Neural cell (in vitro differentiated cells): ENCODE results near the gene LINC00237. TPM values are rescaled to one million over a fixed set of nuclear protein-coding genes. Genes with fewer than 3 reads are reported as not detected.

ENCODE experiments used
- H2AFZ ChIP-seq: fragments of 200-600, 300-800 bp; sonication (generic), shearing (Covaris generic); 2 replicates; pipeline ENCODE4 v1.6.0; 2014; ENCODE audit warnings: low read depth, mild to moderate bottlenecking, antibody characterized with exemption, low read length, moderate library complexity
- H3F3A ChIP-seq: fragments of 200-600 bp; shearing (Covaris generic); 2 replicates; pipeline ENCODE4 v1.6.1; 2016; ENCODE audit warnings: mild to moderate bottlenecking, moderate library complexity, mixed read lengths, antibody characterized with exemption, low read length; ENCODE audit not compliant: insufficient read depth, poor library complexity, severe bottlenecking
- H3K27ac ChIP-seq: fragments of 200-600, 300-800 bp; sonication (generic), shearing (Covaris generic); 2 replicates; pipeline ENCODE4 v1.5.1; 2014; ENCODE audit warnings: mild to moderate bottlenecking, low read length, moderate library complexity
- H3K27me3 ChIP-seq: fragments of 300-800, 200-600 bp; sonication (generic), shearing (Covaris generic); 2 replicates; pipeline ENCODE4 v1.6.0; 2014; ENCODE audit warnings: mild to moderate bottlenecking, low read depth, low read length, moderate library complexity; ENCODE audit not compliant: insufficient read depth
- H3K36me3 ChIP-seq: fragments of 300-800, 200-600 bp; sonication (generic), shearing (Covaris generic); 2 replicates; pipeline ENCODE4 v1.5.1; 2014; ENCODE audit warnings: mild to moderate bottlenecking, antibody characterized with exemption, low read length, moderate library complexity; ENCODE audit not compliant: insufficient read depth
- H3K4me2 ChIP-seq: fragments of 300-800, 200-600 bp; sonication (generic), shearing (Covaris generic); 2 replicates; pipeline ENCODE4 v1.6.0; 2014; ENCODE audit warnings: mild to moderate bottlenecking, low read length
- H3K4me3 ChIP-seq: fragments of 300-800, 200-600 bp; sonication (generic), shearing (Covaris generic); 2 replicates; pipeline ENCODE4 v1.5.1; 2014; ENCODE audit warnings: mild to moderate bottlenecking, low read length, moderate library complexity
- H3K79me2 ChIP-seq: fragments of 200-600 bp; shearing (Covaris generic); replicated peaks from 2 replicates; pipeline ENCODE4 v1.6.0; 2014; ENCODE audit warnings: mild to moderate bottlenecking, low read length, moderate library complexity; ENCODE audit not compliant: insufficient read depth
- H3K9ac ChIP-seq: fragments of 300-800, 200-600 bp; sonication (generic), shearing (Covaris generic); 2 replicates; pipeline ENCODE4 v1.6.1; 2016; ENCODE audit warnings: mild to moderate bottlenecking, low read length, mixed read lengths
- H3K9me2 ChIP-seq: fragments of 200-600 bp; shearing (Covaris generic); 2 replicates; pipeline ENCODE4 v1.6.1; 2016; ENCODE audit warnings: mild to moderate bottlenecking, low read length, mixed read lengths; ENCODE audit not compliant: insufficient read depth
- H3K9me3 ChIP-seq: fragments of 200-600, 300-800 bp; sonication (generic), shearing (Covaris generic); 2 replicates; pipeline ENCODE4 v1.6.1; 2016; ENCODE audit warnings: mild to moderate bottlenecking, mixed run types, low read length, moderate library complexity, mixed read lengths
- H4K20me1 ChIP-seq: fragments of 200-600 bp; shearing (Covaris generic); 2 replicates; pipeline ENCODE4 v1.6.1; 2016; ENCODE audit warnings: mild to moderate bottlenecking, mixed run types; ENCODE audit not compliant: insufficient read depth
- EP300 ChIP-seq: fragments of 450-650 bp; conservative IDR thresholded peaks from 2 replicates; pipeline ENCODE4 v1.6.1; 2014; ENCODE audit warnings: antibody characterized with exemption, mild to moderate bottlenecking, moderate library complexity; ENCODE audit not compliant: poor library complexity, severe bottlenecking
- EZH2 ChIP-seq: fragments of 200-600, 300-800 bp; shearing (Covaris generic), sonication (generic); IDR thresholded peaks from 2 replicates; pipeline ENCODE4 v1.6.1; 2014; ENCODE audit warnings: antibody characterized with exemption, low read length, borderline replicate concordance, mild to moderate bottlenecking; ENCODE audit not compliant: insufficient read depth, poor library complexity, severe bottlenecking
- MXI1 ChIP-seq: fragments of 450-650 bp; conservative IDR thresholded peaks from 2 replicates; pipeline ENCODE4 v1.6.1; 2014; ENCODE audit warnings: antibody characterized with exemption, mild to moderate bottlenecking; ENCODE audit not compliant: poor library complexity, severe bottlenecking
- POLR2AphosphoS5 ChIP-seq: IDR thresholded peaks from 2 replicates; pipeline ENCODE4 v1.6.1; 2012
- RAD21 ChIP-seq: fragments of 450-650 bp; conservative IDR thresholded peaks from 2 replicates; pipeline ENCODE4 v1.6.1; 2014; ENCODE audit warnings: antibody characterized with exemption, mild to moderate bottlenecking, moderate library complexity
- SMC3 ChIP-seq: fragments of 450-650 bp; conservative IDR thresholded peaks from 2 replicates; pipeline ENCODE4 v1.6.1; 2014; ENCODE audit warnings: antibody characterized with exemption, mild to moderate bottlenecking, moderate library complexity; ENCODE audit not compliant: poor library complexity
- TAF1 ChIP-seq: IDR thresholded peaks from 2 replicates; pipeline ENCODE4 v1.6.1; 2012; ENCODE audit warnings: low read depth
- polyA plus RNA-seq: library from polyadenylated mRNA; depleted of rRNA; stranded (reverse); fragments of >200 nt; gene quantifications from 2 replicates; pipeline ENCODE4 v1.2.3, GENCODE V29; 2014
- TF ChIP-seq, protein P1 (sequence below): fragments of 450-650 bp; IDR thresholded peaks from 2 replicates; pipeline ENCODE4 v1.5.1; 2014; ENCODE audit warnings: antibody characterized with exemption, mild to moderate bottlenecking, moderate library complexity; ENCODE audit not compliant: poor library complexity, severe bottlenecking
- TF ChIP-seq, protein P2 (sequence below): IDR thresholded peaks from 2 replicates; pipeline ENCODE4 v1.6.1; 2012; ENCODE audit warnings: borderline replicate concordance

The LINC00237 gene
- polyA plus RNA-seq, 1 donor from 2014 or later = not detected

DNA sequence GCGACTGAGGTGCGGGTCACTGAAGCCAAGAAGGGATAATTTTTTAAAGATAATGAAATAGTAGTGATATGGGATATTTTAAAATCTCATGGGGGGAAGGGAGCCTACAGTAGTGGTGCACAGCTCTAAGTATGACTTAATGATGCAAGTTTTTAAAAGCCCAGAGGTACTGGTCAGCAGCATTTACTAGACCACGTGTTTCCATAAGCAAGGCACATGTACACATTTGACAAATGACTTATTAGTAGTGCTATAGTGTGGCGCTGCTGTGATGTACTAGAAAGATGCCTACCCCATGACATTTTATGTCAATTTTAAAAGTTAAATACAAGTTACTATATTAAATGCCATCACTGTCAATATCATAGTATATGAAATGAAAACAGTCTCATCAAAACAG is 7.5 kb upstream of the LINC00237 start:
- no peak overlapping the region for H3K9ac ChIP-seq
- no peaks in the 10 kb centered on the region for H3K9me3 ChIP-seq
- H3K4me3 ChIP-seq = no peak overlapping the region
- H4K20me1 ChIP-seq = no peaks in the 10 kb centered on the region
- no peaks in the 10 kb centered on the region for H3K79me2 ChIP-seq
- H3K4me2 ChIP-seq = no peak overlapping the region
- H3K27ac ChIP-seq = no peak overlapping the region
- no peaks in the 10 kb centered on the region for H3K9me2 ChIP-seq
- no peaks in the 10 kb centered on the region for H3F3A ChIP-seq
- no peaks in the 10 kb centered on the region for H3K36me3 ChIP-seq
- no peak for TF ChIP-seq POLR2AphosphoS5
- H2AFZ ChIP-seq = no peak overlapping the region
- H3K27me3 ChIP-seq = peaks cover 45% of the 10 kb centered on the region

DNA sequence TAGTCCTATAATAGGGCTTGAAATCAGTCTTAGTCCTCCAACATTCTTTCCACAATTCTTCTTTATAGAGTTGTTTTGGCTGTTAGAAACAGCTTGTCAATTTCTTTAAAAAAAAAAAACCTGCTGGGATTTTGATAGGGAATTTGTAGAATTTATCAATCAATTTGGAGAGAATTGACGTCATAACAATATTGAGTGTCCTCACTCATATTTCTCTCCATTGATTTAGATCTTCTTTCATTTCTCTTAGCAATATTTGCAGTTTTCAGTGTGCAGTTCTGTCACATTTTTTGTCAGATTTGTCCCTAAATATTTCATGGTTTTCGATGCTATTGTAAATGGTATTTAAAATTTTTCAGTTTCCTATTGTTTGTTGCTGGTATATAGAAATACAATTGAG is 5.3 kb upstream of the LINC00237 start:
- no peaks in the 10 kb centered on the region for H4K20me1 ChIP-seq
- H3K36me3 ChIP-seq = no peaks in the 10 kb centered on the region
- H2AFZ ChIP-seq = no peak overlapping the region
- no peaks in the 10 kb centered on the region for H3K9me3 ChIP-seq
- H3K27me3 ChIP-seq = peaks cover 68% of the 10 kb centered on the region
- H3K79me2 ChIP-seq = no peaks in the 10 kb centered on the region
- H3F3A ChIP-seq = no peaks in the 10 kb centered on the region
- H3K27ac ChIP-seq = no peak overlapping the region
- H3K9ac ChIP-seq = no peak overlapping the region
- H3K9me2 ChIP-seq = no peaks in the 10 kb centered on the region
- TF ChIP-seq, protein P1, sequence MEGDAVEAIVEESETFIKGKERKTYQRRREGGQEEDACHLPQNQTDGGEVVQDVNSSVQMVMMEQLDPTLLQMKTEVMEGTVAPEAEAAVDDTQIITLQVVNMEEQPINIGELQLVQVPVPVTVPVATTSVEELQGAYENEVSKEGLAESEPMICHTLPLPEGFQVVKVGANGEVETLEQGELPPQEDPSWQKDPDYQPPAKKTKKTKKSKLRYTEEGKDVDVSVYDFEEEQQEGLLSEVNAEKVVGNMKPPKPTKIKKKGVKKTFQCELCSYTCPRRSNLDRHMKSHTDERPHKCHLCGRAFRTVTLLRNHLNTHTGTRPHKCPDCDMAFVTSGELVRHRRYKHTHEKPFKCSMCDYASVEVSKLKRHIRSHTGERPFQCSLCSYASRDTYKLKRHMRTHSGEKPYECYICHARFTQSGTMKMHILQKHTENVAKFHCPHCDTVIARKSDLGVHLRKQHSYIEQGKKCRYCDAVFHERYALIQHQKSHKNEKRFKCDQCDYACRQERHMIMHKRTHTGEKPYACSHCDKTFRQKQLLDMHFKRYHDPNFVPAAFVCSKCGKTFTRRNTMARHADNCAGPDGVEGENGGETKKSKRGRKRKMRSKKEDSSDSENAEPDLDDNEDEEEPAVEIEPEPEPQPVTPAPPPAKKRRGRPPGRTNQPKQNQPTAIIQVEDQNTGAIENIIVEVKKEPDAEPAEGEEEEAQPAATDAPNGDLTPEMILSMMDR = no peak
- TF ChIP-seq, protein P2, sequence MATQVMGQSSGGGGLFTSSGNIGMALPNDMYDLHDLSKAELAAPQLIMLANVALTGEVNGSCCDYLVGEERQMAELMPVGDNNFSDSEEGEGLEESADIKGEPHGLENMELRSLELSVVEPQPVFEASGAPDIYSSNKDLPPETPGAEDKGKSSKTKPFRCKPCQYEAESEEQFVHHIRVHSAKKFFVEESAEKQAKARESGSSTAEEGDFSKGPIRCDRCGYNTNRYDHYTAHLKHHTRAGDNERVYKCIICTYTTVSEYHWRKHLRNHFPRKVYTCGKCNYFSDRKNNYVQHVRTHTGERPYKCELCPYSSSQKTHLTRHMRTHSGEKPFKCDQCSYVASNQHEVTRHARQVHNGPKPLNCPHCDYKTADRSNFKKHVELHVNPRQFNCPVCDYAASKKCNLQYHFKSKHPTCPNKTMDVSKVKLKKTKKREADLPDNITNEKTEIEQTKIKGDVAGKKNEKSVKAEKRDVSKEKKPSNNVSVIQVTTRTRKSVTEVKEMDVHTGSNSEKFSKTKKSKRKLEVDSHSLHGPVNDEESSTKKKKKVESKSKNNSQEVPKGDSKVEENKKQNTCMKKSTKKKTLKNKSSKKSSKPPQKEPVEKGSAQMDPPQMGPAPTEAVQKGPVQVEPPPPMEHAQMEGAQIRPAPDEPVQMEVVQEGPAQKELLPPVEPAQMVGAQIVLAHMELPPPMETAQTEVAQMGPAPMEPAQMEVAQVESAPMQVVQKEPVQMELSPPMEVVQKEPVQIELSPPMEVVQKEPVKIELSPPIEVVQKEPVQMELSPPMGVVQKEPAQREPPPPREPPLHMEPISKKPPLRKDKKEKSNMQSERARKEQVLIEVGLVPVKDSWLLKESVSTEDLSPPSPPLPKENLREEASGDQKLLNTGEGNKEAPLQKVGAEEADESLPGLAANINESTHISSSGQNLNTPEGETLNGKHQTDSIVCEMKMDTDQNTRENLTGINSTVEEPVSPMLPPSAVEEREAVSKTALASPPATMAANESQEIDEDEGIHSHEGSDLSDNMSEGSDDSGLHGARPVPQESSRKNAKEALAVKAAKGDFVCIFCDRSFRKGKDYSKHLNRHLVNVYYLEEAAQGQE = no peak
- TF ChIP-seq MXI1 (no peak), RAD21 (no peak), SMC3 (no peak), EZH2 (no peak), EP300 (no peak), TAF1 (no peak), POLR2AphosphoS5 (no peak)
- H3K4me3 ChIP-seq = no peak overlapping the region
- no peak overlapping the region for H3K4me2 ChIP-seq

DNA sequence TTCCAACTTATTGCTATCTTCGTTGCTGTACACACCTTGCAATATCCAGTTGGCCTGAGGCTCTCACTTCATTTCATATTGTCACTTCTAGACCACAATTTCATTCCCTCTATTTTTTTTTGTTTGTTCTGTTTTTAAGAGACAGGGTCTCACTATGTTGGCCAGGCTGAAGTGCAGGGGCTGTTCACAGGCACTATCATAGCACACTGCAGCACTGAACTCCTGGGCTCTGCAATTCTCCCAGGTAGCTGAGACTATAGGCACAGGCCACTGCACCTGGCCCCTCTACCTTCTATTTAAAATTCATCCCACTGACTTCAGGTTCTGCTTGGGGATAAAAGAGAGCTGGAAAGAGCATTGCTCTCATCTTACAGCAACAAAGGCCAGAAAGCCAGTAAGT is 4.7 kb upstream of the LINC00237 start:
- peaks cover 71% of the 10 kb centered on the region for H3K27me3 ChIP-seq

More for the DNA sequence above, 4.7 kb upstream of the LINC00237 start:
- Histone ChIP-seq H3K79me2 (no peaks in the 10 kb centered on the region), H3K9me2 (no peaks in the 10 kb centered on the region), H3K4me2 (no peak overlapping the region), H3K36me3 (no peaks in the 10 kb centered on the region), H3K4me3 (no peak overlapping the region), H4K20me1 (no peaks in the 10 kb centered on the region), H3F3A (no peaks in the 10 kb centered on the region), H2AFZ (no peak overlapping the region), H3K9ac (no peak overlapping the region), H3K27ac (no peak overlapping the region), H3K9me3 (no peaks in the 10 kb centered on the region)
- TF ChIP-seq TAF1 = no peak
- TF ChIP-seq MXI1 = no peak
- TF ChIP-seq, protein P2 = no peak
